Measurements from ENCODE around the gene PKM.

The PKM gene

DNA sequence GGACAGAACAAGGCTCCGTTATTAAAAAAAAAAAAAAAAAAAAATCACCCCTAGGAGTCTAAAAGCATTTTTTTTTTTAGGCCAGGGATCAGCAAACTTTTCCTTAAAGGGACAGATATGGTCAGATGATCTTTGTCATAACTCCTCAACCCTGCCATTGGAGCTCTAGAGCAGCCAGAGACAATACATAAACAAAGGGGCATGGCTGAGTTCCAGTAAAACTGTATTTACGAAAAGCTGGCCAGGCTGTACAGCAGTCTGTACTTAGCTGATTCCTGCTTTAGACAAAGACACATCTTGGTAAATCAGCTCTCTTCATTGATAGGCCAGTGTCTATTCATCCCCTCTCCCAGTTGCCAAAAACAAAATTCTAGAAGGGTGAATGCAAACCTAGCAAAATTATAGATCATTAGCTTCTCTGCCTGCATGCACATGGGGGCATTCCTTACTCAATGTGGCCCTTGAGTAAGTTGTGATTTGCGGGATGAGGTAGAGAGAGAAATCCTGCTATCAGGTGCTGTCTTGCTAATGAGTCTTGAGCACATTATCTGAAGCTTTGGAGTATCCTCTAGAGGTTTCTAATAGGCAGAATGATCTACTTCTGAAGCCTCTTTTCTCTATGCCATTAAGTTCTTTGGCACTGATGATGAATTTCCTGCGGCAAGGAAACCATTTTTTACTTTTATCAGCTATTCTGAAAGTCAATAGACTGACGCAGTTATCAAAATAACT is 77.6 kb downstream of the PKM start:
- DNase-seq: no peak
